IMR-90 (cell line): ENCODE data around the gene NDUFS7. TPM values are rescaled to one million over a fixed set of nuclear protein-coding genes. Genes with fewer than 3 reads are reported as not detected.
A peak's percentile ranks its signal among the peaks of the same experiment; 100 is the strongest.

ENCODE experiments used
- ATAC-seq: fragments of 200-7000 bp; cut with Tn5 transposase; 2 replicates; pipeline ENCODE4 v1.9.1; 2020; ENCODE audit warnings: low read depth, mild to moderate bottlenecking, moderate library complexity
- BruUV-seq: library from RNA; stranded (reverse); fragments of 400-500 nt; replicated peaks from 2 replicates; lab custom pipeline; 2021; lab: Mats Ljungman, UMichigan
- CTCF ChIA-PET: fragments of 300-600 bp; formaldehyde crosslinking; extraction: SDS; loops from one replicate; lab custom pipeline; 2021; ENCODE audit warnings: antibody characterized with exemption; lab: Yijun Ruan, JAX
- POLR2A ChIA-PET: fragments of 300-600 bp; sonication (Branson Sonifier 250); formaldehyde crosslinking; loops from one replicate; lab custom pipeline; 2022; ENCODE audit warnings: antibody characterized with exemption; ENCODE audit not compliant: unreplicated experiment; lab: Charles Lee
- DNase-seq: peaks from one replicate; pipeline ENCODE4 v3.0.0; 2013
- H2AFZ ChIP-seq: replicated peaks from 2 replicates; pipeline ENCODE3; 2013; ENCODE audit warnings: low read length, mild to moderate bottlenecking; ENCODE audit not compliant: poor library complexity
- H2AK5ac ChIP-seq: 2 replicates; pipeline ENCODE4 v1.6.1; 2013; ENCODE audit warnings: low read depth, low read length, inconsistent platforms
- H2AK9ac ChIP-seq: replicated peaks from 2 replicates; pipeline ENCODE3; 2013; ENCODE audit warnings: mild to moderate bottlenecking, low read depth, low read length, moderate library complexity; ENCODE audit not compliant: poor library complexity
- H2BK120ac ChIP-seq: 2 replicates; pipeline ENCODE4 v1.6.1; 2013; ENCODE audit warnings: low read depth, low read length, inconsistent platforms
- H2BK15ac ChIP-seq: 3 replicates; pipeline ENCODE4 v1.6.1; 2013; ENCODE audit warnings: low read depth, low read length, inconsistent platforms
- H2BK20ac ChIP-seq: 2 replicates; pipeline ENCODE4 v1.6.1; 2013; ENCODE audit warnings: low read depth, mild to moderate bottlenecking, inconsistent platforms, low read length, moderate library complexity
- H2BK5ac ChIP-seq: 2 replicates; pipeline ENCODE4 v1.6.1; 2013; ENCODE audit warnings: mild to moderate bottlenecking, low read depth, low read length, inconsistent platforms; ENCODE audit not compliant: poor library complexity, severe bottlenecking
- H3K14ac ChIP-seq: replicated peaks from 2 replicates; pipeline ENCODE4 v1.6.1; 2013; ENCODE audit warnings: low read depth, low read length, inconsistent platforms
- H3K18ac ChIP-seq: 2 replicates; pipeline ENCODE4 v1.6.1; 2013; ENCODE audit warnings: low read depth, low read length, control low read depth
- H3K23ac ChIP-seq: 2 replicates; pipeline ENCODE4 v1.6.1; 2013; ENCODE audit warnings: low read depth, low read length, inconsistent platforms
- H3K27ac ChIP-seq: 2 replicates; pipeline ENCODE4 v1.5.1; 2013; ENCODE audit warnings: mild to moderate bottlenecking, control low read depth, low read length; ENCODE audit not compliant: insufficient read depth
- H3K27me3 ChIP-seq: 2 replicates; pipeline ENCODE4 v1.6.1; 2013; ENCODE audit warnings: low read length; ENCODE audit not compliant: control insufficient read depth, insufficient read depth
- H3K36me3 ChIP-seq: 2 replicates; pipeline ENCODE4 v1.6.1; 2013; ENCODE audit warnings: low read length, mixed read lengths; ENCODE audit not compliant: control insufficient read depth, insufficient read depth
- H3K4ac ChIP-seq: 2 replicates; pipeline ENCODE4 v1.6.1; 2013; ENCODE audit warnings: low read depth, low read length, inconsistent platforms
- H3K4me1 ChIP-seq: 2 replicates; pipeline ENCODE4 v1.6.1; 2013; ENCODE audit warnings: low read length, mixed read lengths; ENCODE audit not compliant: control insufficient read depth, insufficient read depth
- H3K4me2 ChIP-seq: 2 replicates; pipeline ENCODE4 v1.6.1; 2013; ENCODE audit warnings: low read depth, mild to moderate bottlenecking, control low read depth, low read length, moderate library complexity
- H3K4me3 ChIP-seq: 2 replicates; pipeline ENCODE4 v1.5.1; 2013; ENCODE audit warnings: low read depth, mild to moderate bottlenecking, control low read depth, low read length, moderate library complexity; ENCODE audit not compliant: insufficient read depth
- H3K56ac ChIP-seq: 2 replicates; pipeline ENCODE4 v1.6.1; 2013; ENCODE audit warnings: low read length, inconsistent platforms; ENCODE audit not compliant: insufficient read depth; ENCODE audit errors: extremely low read depth
- H3K79me1 ChIP-seq, 2 experiments: 2 replicates each; pipeline ENCODE4 v1.6.1; 2013; ENCODE audit warnings: low read length in 2 of 2, inconsistent platforms in 1 of 2, low read depth in 1 of 2
- H3K9ac ChIP-seq: 2 replicates; pipeline ENCODE4 v1.6.1; 2013; ENCODE audit warnings: low read depth, low read length, control low read depth
- H3K9me1 ChIP-seq: 2 replicates; pipeline ENCODE4 v1.6.1; 2013; ENCODE audit warnings: low read length, inconsistent platforms; ENCODE audit not compliant: insufficient read depth
- H3K9me3 ChIP-seq: 2 replicates; pipeline ENCODE4 v1.6.1; 2013; ENCODE audit warnings: low read length; ENCODE audit not compliant: control insufficient read depth, insufficient read depth
- H4K20me1 ChIP-seq: 2 replicates; pipeline ENCODE4 v1.6.1; 2013; ENCODE audit warnings: low read length, inconsistent platforms; ENCODE audit not compliant: insufficient read depth
- H4K5ac ChIP-seq: 2 replicates; pipeline ENCODE4 v1.6.1; 2013; ENCODE audit warnings: mild to moderate bottlenecking, low read depth, low read length, control low read depth
- H4K8ac ChIP-seq, 2 experiments: 2 replicates each; pipeline ENCODE4 v1.6.1; 2013; ENCODE audit warnings: low read depth in 2 of 2, low read length in 2 of 2, control low read depth in 1 of 2, inconsistent platforms in 1 of 2
- H4K91ac ChIP-seq: 2 replicates; pipeline ENCODE4 v1.6.1; 2013; ENCODE audit warnings: low read depth, low read length, inconsistent platforms; ENCODE audit not compliant: insufficient read depth
- CHD1 ChIP-seq: IDR thresholded peaks from 2 replicates; pipeline ENCODE4 v1.6.1; 2012; ENCODE audit warnings: low read depth, low read length, improper control_type of control experiment
- MXI1 ChIP-seq: IDR thresholded peaks from 2 replicates; pipeline ENCODE4 v1.6.1; 2012; ENCODE audit warnings: low read depth, mild to moderate bottlenecking, low read length, moderate library complexity, borderline replicate concordance
- NFE2L2 ChIP-seq: fragments of 150-350 bp; IDR thresholded peaks from 2 replicates; pipeline ENCODE4 v1.6.1; 2016; ENCODE audit warnings: low read depth, mild to moderate bottlenecking, low read length
- POLR2A ChIP-seq: IDR thresholded peaks from 2 replicates; pipeline ENCODE4 v1.6.1; 2012; ENCODE audit warnings: mild to moderate bottlenecking, low read depth, low read length
- WGBS, 2 experiments: methylation state at CpG; one replicate each; pipeline versions ENCODE4 v1.1.5 to v1.1.7; 2013; ENCODE audit warnings: missing lambda C conversion rate in 2 of 2; ENCODE audit not compliant: insufficient read length in 1 of 2; ENCODE audit errors: extremely low coverage in 2 of 2; 5-methylcytosine and 5-hydroxymethylcytosine counted together
- dilution Hi-C: fragments of 300-500 bp; cut with HindIII; formaldehyde crosslinking; loops from one replicate; pipeline ENCODE4 v1.14.3; 2018; ENCODE audit warnings: low sequenced_read_pairs; ENCODE audit not compliant: unreplicated experiment
- in situ Hi-C: fragments of 300-500 bp; cut with MboI; formaldehyde crosslinking; loops from 3 replicates; pipeline ENCODE4 v1.14.3; 2019; ENCODE audit warnings: low sequenced_read_pairs, inconsistent platforms, mixed read lengths
- intact Hi-C: fragments of 100-400 bp; cut with micrococcal nuclease; formaldehyde crosslinking; loops from 2 replicates; pipeline ENCODE4 v1.10.0; 2022
- polyA plus RNA-seq, 3 experiments: library from polyadenylated mRNA; depleted of rRNA; stranded (reverse); fragments of >200 nt; gene quantifications; 2 replicates each; pipeline ENCODE4 v1.2.3, GENCODE V29; 2012; ENCODE audit warnings: low replicate concordance in 1 of 3
- total RNA-seq: library from RNA; depleted of rRNA; stranded (reverse); fragments of >200 nt; gene quantifications from 2 replicates; pipeline ENCODE4 v1.2.3, GENCODE V29; 2012
- TF ChIP-seq, protein P1 (sequence below): fragments of 150-350 bp; IDR thresholded peaks from 2 replicates; pipeline ENCODE4 v1.6.1; 2017; ENCODE audit warnings: mild to moderate bottlenecking, antibody characterized with exemption, low read length, low read depth

NDUFS7 gene
- total and polyA plus RNA-seq, 2 of the 4 experiments (the other 2 are of a cell fraction) = 60.8 to 136 TPM

DNA sequence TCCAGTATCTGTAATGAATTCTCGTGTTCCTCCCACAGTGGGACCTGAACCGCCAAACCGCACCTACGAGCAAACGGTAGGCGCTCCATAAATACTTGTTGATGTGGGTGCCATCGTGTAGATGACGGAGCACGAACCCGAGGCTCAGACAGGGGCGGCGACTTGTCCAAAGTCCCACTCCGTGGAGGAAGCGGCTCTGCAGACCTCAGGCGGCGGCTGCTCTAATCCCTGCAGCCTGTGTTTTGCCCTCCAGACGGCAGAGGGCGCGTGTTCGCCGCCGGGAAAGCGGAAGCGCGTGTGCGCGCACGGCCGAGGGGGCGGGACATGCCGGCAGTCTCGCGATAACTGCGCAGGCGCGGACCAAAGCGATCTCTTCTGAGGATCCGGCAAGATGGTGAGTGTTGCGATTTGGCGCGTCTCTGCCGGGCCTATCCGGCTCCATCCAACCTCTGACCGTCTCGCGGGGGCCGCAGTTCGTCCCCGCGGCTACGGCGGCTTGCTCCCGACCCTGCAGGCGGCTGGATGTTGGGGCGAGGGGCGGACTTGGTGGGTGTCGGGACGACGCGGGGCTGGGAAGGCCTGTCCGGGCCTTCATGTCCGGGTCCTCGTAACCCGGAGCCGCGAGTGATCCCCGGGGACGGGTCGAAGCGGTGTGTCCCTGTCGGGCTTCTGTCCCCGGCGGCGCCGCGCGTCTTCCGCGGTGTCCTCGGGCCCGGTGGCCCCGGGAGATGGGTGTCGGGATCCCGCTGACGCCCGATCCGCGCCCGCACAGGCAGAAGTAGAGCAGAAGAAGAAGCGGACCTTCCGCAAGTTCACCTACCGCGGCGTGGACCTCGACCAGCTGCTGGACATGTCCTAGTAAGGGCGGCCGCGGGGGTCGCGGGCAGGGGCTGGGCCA lies 54.6 kb downstream of the NDUFS7 start, which contains the start of gene RPS15 (continued):
- TF ChIP-seq, protein P1, sequence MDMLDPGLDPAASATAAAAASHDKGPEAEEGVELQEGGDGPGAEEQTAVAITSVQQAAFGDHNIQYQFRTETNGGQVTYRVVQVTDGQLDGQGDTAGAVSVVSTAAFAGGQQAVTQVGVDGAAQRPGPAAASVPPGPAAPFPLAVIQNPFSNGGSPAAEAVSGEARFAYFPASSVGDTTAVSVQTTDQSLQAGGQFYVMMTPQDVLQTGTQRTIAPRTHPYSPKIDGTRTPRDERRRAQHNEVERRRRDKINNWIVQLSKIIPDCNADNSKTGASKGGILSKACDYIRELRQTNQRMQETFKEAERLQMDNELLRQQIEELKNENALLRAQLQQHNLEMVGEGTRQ = peak; percentile 43; the same call in 1 of the 2 replicates
- TF ChIP-seq NFE2L2 = peak; percentile 3; the same call in 1 of the 2 replicates

DNA sequence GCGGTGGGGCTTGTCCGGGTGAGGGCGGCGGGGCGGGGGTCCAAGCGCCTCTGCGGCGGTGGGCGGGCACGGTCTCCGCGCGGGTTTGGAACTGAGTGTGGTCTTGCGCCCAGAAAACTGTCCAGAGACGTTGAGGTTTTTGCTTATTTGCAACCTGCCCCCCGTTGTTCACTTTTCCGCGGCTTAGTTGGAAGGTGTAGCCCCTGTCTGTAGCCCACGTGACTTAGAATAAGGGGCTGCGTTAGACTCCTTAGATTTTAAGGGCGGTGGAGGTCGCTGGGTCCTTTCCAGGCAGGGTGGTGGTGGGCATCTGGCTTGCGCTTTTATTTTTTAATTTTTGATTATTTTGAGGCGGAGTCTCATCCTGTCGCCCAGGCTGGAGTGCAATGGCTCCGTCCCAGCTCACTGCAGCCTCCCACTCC lies 55.2 kb downstream of the NDUFS7 start:
- DNase-seq = no peak
- Histone ChIP-seq H2AFZ (no peak overlapping the region), H4K20me1 (peaks cover 54% of the 10 kb centered on the region), H3K36me3 (peaks cover 46% of the 10 kb centered on the region), H3K14ac (peak overlapping the region; percentile 96), H2BK15ac (no peak overlapping the region), H2BK5ac (no peak overlapping the region), H3K18ac (no peak overlapping the region), H3K79me1 (peaks cover 23 to 36% of the 10 kb centered on the region in 2 experiments), H3K4me3 (peak overlapping the region; percentile 84), H3K4ac (peak overlapping the region; percentile 72; the same call in 1 of the 2 replicates), H3K56ac (peak overlapping the region; percentile 61), H3K27me3 (no peaks in the 10 kb centered on the region), H2BK20ac (no peak overlapping the region), H2AK9ac (peak overlapping the region; percentile 99), H3K9me1 (no peaks in the 10 kb centered on the region; the same call in 1 of the 2 replicates), H3K23ac (peak overlapping the region; percentile 95), H3K9me3 (no peaks in the 10 kb centered on the region), H2AK5ac (peak overlapping the region; percentile 69; the same call in 1 of the 2 replicates), H2BK120ac (no peak overlapping the region), H3K4me1 (peaks cover 6% of the 10 kb centered on the region), H3K4me2 (peak overlapping the region; percentile 72), H4K8ac (peak overlapping the region in 1 of 2 experiments; percentile 51; a peak in 1 of 4 replicates), H3K27ac (peak overlapping the region; percentile 94; the same call in 1 of the 2 replicates), H4K91ac (no peak overlapping the region), H4K5ac (no peak overlapping the region), H3K9ac (peak overlapping the region; percentile 80)
- peak; percentile 1; the same call in 1 of the 2 replicates for ATAC-seq
- 0% methylated on average over 7 of the region's 26 CpGs; no CpG with 5 or more reads in 1 of the 2 experiments for WGBS, 2 experiments
- in situ Hi-C loops = no loop called here
- POLR2A ChIA-PET = no interaction called here
- CTCF ChIA-PET = no interaction called here
- no TSS peak for BruUV-seq
- dilution Hi-C loops = no loop called here
- intact Hi-C loops = no loop called here
- TF ChIP-seq MXI1 (0 out of 2 replicates have a peak, but pooled peaks have one; percentile 19), POLR2A (no peak), CHD1 (no peak)
- TF ChIP-seq, protein P1 = peak; percentile 71
